Activated naive CD8-positive, alpha-beta T cell treated with anti-CD3 and anti-CD28 coated beads, Interleukin-2, amount 50 U/mL, for 16 hours (primary cell): ENCODE results near the gene DEXI.
"Not testable (repeated sequence)": the region's sequence is repeated elsewhere in the genome, so short reads cannot be mapped to it uniquely, and the experiment has no call there.

Experiments
- DNase-seq: peaks from one replicate; pipeline ENCODE4 v3.0.0-alpha.2; 2020; ENCODE audit warnings: low read depth, low spot score

DEXI gene

GRCh38 chr16:10941935-10942351 lies 325 bp downstream of the DEXI start:
- DNase-seq: not testable (repeated sequence)

- DNase-seq: no peak
Measured at GRCh38 chr16:10941127-10941933, 938 bp downstream of the DEXI start.

- DNase-seq: no peak
Measured at GRCh38 chr16:10940501-10941079, 1.7 kb downstream of the DEXI start.

GRCh38 chr16:10939649-10940234 lies 2.5 kb downstream of the DEXI start:
- no peak for DNase-seq

GRCh38 chr16:10938796-10939648 lies 3.2 kb downstream of the DEXI start:
- no peak for DNase-seq

GRCh38 chr16:10938321-10938720 lies 3.9 kb downstream of the DEXI start:
- no peak for DNase-seq

GRCh38 chr16:10937068-10937859 lies 5.0 kb downstream of the DEXI start:
- no peak for DNase-seq

GRCh38 chr16:10936272-10936984 lies 5.8 kb downstream of the DEXI start:
- DNase-seq: no peak

- DNase-seq: no peak
Measured at GRCh38 chr16:10935226-10935915, 6.9 kb downstream of the DEXI start.

- no peak for DNase-seq
Measured at GRCh38 chr16:10934325-10935107, 7.8 kb downstream of the DEXI start.

GRCh38 chr16:10933865-10934264 lies 8.4 kb downstream of the DEXI start:
- DNase-seq: no peak

GRCh38 chr16:10932959-10933710 lies 9.1 kb downstream of the DEXI start:
- no peak for DNase-seq

- no peak for DNase-seq
Measured at GRCh38 chr16:10931977-10932632, 10.2 kb downstream of the DEXI start.

GRCh38 chr16:10931134-10931533 lies 11.1 kb downstream of the DEXI start:
- no peak for DNase-seq

GRCh38 chr16:10930755-10931093 lies 11.5 kb downstream of the DEXI start:
- no peak for DNase-seq

GRCh38 chr16:10929853-10930754 lies 12.2 kb downstream of the DEXI start:
- DNase-seq: no peak

- DNase-seq: not testable (repeated sequence)
Measured at GRCh38 chr16:10929097-10929496, 13.2 kb downstream of the DEXI start.
